ENCODE measurements around the gene PSME3IP1.

- no peak for TF ChIP-seq CTCF (conservative IDR thresholded peaks at IDR 0.05; ENCODE audit: low read depth, low read length)
- TF ChIP-seq EZH2phosphoT487 (IDR thresholded peaks at IDR 0.05; ENCODE audit: borderline replicate concordance, low read length), result no peak
Observed at GRCh38 chr16:57140931-57141668, 44.7 kb downstream of the PSME3IP1 start.

All from PC-3 (cell line).